Smooth muscle cell (in vitro differentiated cells): Measurements from ENCODE around the gene HOXD4. TPM values are rescaled to one million over a fixed set of nuclear protein-coding genes. Genes with fewer than 3 reads are reported as not detected.
A peak's percentile ranks its signal among the peaks of the same experiment; 100 is the strongest.

Source experiments
- DNase-seq: peaks from one replicate; lab custom pipeline; 2025; ENCODE audit not compliant: unreplicated experiment; lab: John Stamatoyannopoulos, UW
- H2AFZ ChIP-seq: fragments of 200-600 bp; sonication (generic); 2 replicates; pipeline ENCODE4 v1.6.0; 2016; ENCODE audit warnings: antibody characterized with exemption, low read depth, mild to moderate bottlenecking
- H3F3A ChIP-seq: fragments of 200-600 bp; sonication (generic); 2 replicates; pipeline ENCODE4 v1.6.0; 2017; ENCODE audit warnings: antibody characterized with exemption, low read depth
- H3K27ac ChIP-seq: fragments of 200-600 bp; sonication (generic); 2 replicates; pipeline ENCODE4 v1.5.1; 2016; ENCODE audit warnings: low read depth, mild to moderate bottlenecking
- H3K27me3 ChIP-seq: fragments of 200-600 bp; sonication (generic); 2 replicates; pipeline ENCODE4 v1.6.1; 2016; ENCODE audit warnings: low read depth, mild to moderate bottlenecking
- H3K36me3 ChIP-seq: fragments of 200-600 bp; sonication (generic); 2 replicates; pipeline ENCODE4 v1.5.1; 2016; ENCODE audit warnings: low read depth
- H3K4me1 ChIP-seq: fragments of 200-600 bp; sonication (generic); 2 replicates; pipeline ENCODE4 v1.5.1; 2016; ENCODE audit warnings: low read depth
- H3K4me2 ChIP-seq: fragments of 200-600 bp; sonication (generic); 2 replicates; pipeline ENCODE4 v1.6.0; 2016; ENCODE audit warnings: mild to moderate bottlenecking
- H3K4me3 ChIP-seq: fragments of 200-600 bp; sonication (generic); 2 replicates; pipeline ENCODE4 v1.5.1; 2016; ENCODE audit warnings: mild to moderate bottlenecking
- H3K79me2 ChIP-seq: fragments of 200-600 bp; sonication (generic); 2 replicates; pipeline ENCODE4 v1.6.0; 2016; ENCODE audit warnings: low read depth, mild to moderate bottlenecking
- H3K9ac ChIP-seq: fragments of 200-600 bp; sonication (generic); 2 replicates; pipeline ENCODE4 v1.6.0; 2016; ENCODE audit warnings: low read depth
- H3K9me3 ChIP-seq: fragments of 200-600 bp; sonication (generic); replicated peaks from 2 replicates; pipeline ENCODE4 v1.5.1; 2016; ENCODE audit warnings: low read depth
- H4K20me1 ChIP-seq: fragments of 200-600 bp; sonication (generic); 2 replicates; pipeline ENCODE4 v1.6.0; 2016; ENCODE audit warnings: low read depth
- CTCF ChIP-seq: fragments of 200-600 bp; sonication (generic); IDR thresholded peaks from 2 replicates; pipeline ENCODE4 v1.5.1; 2017; ENCODE audit warnings: borderline replicate concordance, mild to moderate bottlenecking, antibody characterized with exemption; ENCODE audit not compliant: insufficient read depth, poor library complexity, severe bottlenecking
- WGBS: methylation state at CpG from one replicate; pipeline ENCODE4 v1.1.7; 2016; ENCODE audit warnings: low lambda C conversion rate; 5-methylcytosine and 5-hydroxymethylcytosine counted together
- polyA plus RNA-seq: library from polyadenylated mRNA; unstranded; fragments of >200 nt; fragmentation: Nextera tagmentation; extraction: Ambion mirVana; gene quantifications from 2 replicates; pipeline ENCODE4 v1.2.1, GENCODE V29; 2016
- total RNA-seq: library from RNA; depleted of rRNA; stranded (reverse); fragments of >200 nt; gene quantifications from 2 replicates; pipeline ENCODE4 v1.2.3, GENCODE V29; 2014

The HOXD4 gene
- total and polyA plus RNA-seq, 2 experiments from 2014 or later: not detected

- H3K27ac ChIP-seq: no peak overlapping the region
These were observed 37.7 kb downstream of the HOXD4 start for GRCh38 chr2:176188774-176189680.

GRCh38 chr2:176189681-176190641, 38.6 kb downstream of the HOXD4 start:
- H2AFZ ChIP-seq: peak overlapping the region; percentile 19
- 14% methylated on average over 28 of the region's 28 CpGs for WGBS

More at GRCh38 chr2:176188774-176189680, 37.7 kb downstream of the HOXD4 start:
- Histone ChIP-seq H3K4me1 (peaks cover 8% of the 10 kb centered on the region), H3K27me3 (peaks cover 100% of the 10 kb centered on the region), H3K36me3 (no peaks in the 10 kb centered on the region), H4K20me1 (no peaks in the 10 kb centered on the region), H3K4me3 (peak overlapping the region; percentile 59), H3K79me2 (no peaks in the 10 kb centered on the region), H3F3A (no peaks in the 10 kb centered on the region), H3K9ac (no peak overlapping the region), H2AFZ (peak overlapping the region; percentile 80), H3K4me2 (peak overlapping the region; percentile 98), H3K9me3 (no peaks in the 10 kb centered on the region)
- WGBS: 2% methylated on average over 93 of the region's 98 CpGs
- TF ChIP-seq CTCF: no peak
- DNase-seq: no peak

GRCh38 chr2:176192351-176192750, 41.0 kb downstream of the HOXD4 start:
- TF ChIP-seq CTCF: no peak
- no peak for DNase-seq
- peaks cover 93% of the 10 kb centered on the region for H3K27me3 ChIP-seq
- H3K9ac ChIP-seq: no peak overlapping the region
- no peaks in the 10 kb centered on the region for H3F3A ChIP-seq
- no peak overlapping the region for H3K4me2 ChIP-seq
- WGBS: 4% methylated on average over 1 of the region's 1 CpG
- no peaks in the 10 kb centered on the region for H4K20me1 ChIP-seq
- H3K27ac ChIP-seq: no peak overlapping the region
- peaks cover 8% of the 10 kb centered on the region for H3K4me1 ChIP-seq
- H3K9me3 ChIP-seq: no peaks in the 10 kb centered on the region
- no peak overlapping the region for H3K4me3 ChIP-seq
- no peaks in the 10 kb centered on the region for H3K79me2 ChIP-seq
- H3K36me3 ChIP-seq: no peaks in the 10 kb centered on the region
- no peak overlapping the region for H2AFZ ChIP-seq

More at GRCh38 chr2:176189681-176190641, 38.6 kb downstream of the HOXD4 start:
- H3K36me3 ChIP-seq: no peaks in the 10 kb centered on the region
- H3K4me1 ChIP-seq: peaks cover 8% of the 10 kb centered on the region
- peak overlapping the region; percentile 98 for H3K4me2 ChIP-seq
- no peaks in the 10 kb centered on the region for H3F3A ChIP-seq
- H3K9ac ChIP-seq: no peak overlapping the region
- no peak for DNase-seq
- peaks cover 100% of the 10 kb centered on the region for H3K27me3 ChIP-seq
- H3K4me3 ChIP-seq: peak overlapping the region; percentile 14
- H4K20me1 ChIP-seq: no peaks in the 10 kb centered on the region
- H3K27ac ChIP-seq: no peak overlapping the region
- no peaks in the 10 kb centered on the region for H3K79me2 ChIP-seq
- no peaks in the 10 kb centered on the region for H3K9me3 ChIP-seq
- TF ChIP-seq CTCF: no peak
